ENCODE data around the gene PTK6.

PTK6 gene

GRCh38 chr20:63538204-63539091, 1.3 kb upstream of the PTK6 start:
- Mint-ChIP-seq H3K4me3 (peak overlapping the region; percentile 83), H3K36me3 (ENCODE audit: low read depth) (peaks cover 4% of the 10 kb centered on the region), H3K27me3 (peaks cover 44% of the 10 kb centered on the region), H3K9me3 (no peaks in the 10 kb centered on the region), H3K4me1 (ENCODE audit: low read depth) (peaks cover 27% of the 10 kb centered on the region), H3K27ac (peak overlapping the region; percentile 94)
- intact Hi-C loops (cut with micrococcal nuclease), result loop anchor here (2.0 to 10.0 kb wide), 7 partner anchors 89 to 434 kb away; partner anchors contain the start of genes DNAJC5, GMEB2 and UCKL1

- intact Hi-C loops (cut with micrococcal nuclease), result loop anchor here (1.0 to 10.0 kb wide), 9 partner anchors 17 to 435 kb away; partner anchors contain the start of genes DNAJC5, GMEB2, PPDPF and UCKL1
- Mint-ChIP-seq H3K27ac (peak overlapping the region; percentile 94), H3K4me3 (peak overlapping the region; percentile 83), H3K27me3 (peaks cover 40% of the 10 kb centered on the region), H3K36me3 (ENCODE audit: low read depth) (peaks cover 4% of the 10 kb centered on the region), H3K9me3 (no peaks in the 10 kb centered on the region), H3K4me1 (ENCODE audit: low read depth) (peaks cover 27% of the 10 kb centered on the region)
Observed at GRCh38 chr20:63537525-63538203, 488 bp upstream of the PTK6 start.

GRCh38 chr20:63536241-63536977, 767 bp downstream of the PTK6 start:
- peak overlapping the region; percentile 94 for H3K27ac Mint-ChIP-seq
- intact Hi-C loops (cut with micrococcal nuclease), result loop anchor here (2.0 to 10.0 kb wide), 6 partner anchors 16 to 436 kb away; partner anchors contain the start of genes DNAJC5, GMEB2, PPDPF and UCKL1

GRCh38 chr20:63534831-63535651, 2.1 kb downstream of the PTK6 start:
- no peaks in the 10 kb centered on the region for H3K9me3 Mint-ChIP-seq
- no peak overlapping the region for H3K4me3 Mint-ChIP-seq
- intact Hi-C loops (cut with micrococcal nuclease), result loop anchor here (5.0 to 10.0 kb wide), 5 partner anchors 92 to 437 kb away; partner anchors contain the start of genes DNAJC5, GMEB2 and UCKL1
- H3K4me1 Mint-ChIP-seq (ENCODE audit: low read depth), result peaks cover 27% of the 10 kb centered on the region
- H3K27ac Mint-ChIP-seq, result peak overlapping the region; percentile 26
- peaks cover 28% of the 10 kb centered on the region for H3K27me3 Mint-ChIP-seq
- peaks cover 11% of the 10 kb centered on the region for H3K36me3 Mint-ChIP-seq (ENCODE audit: low read depth)

More at GRCh38 chr20:63536241-63536977, 767 bp downstream of the PTK6 start:
- Mint-ChIP-seq H3K4me3 (peak overlapping the region; percentile 83), H3K36me3 (ENCODE audit: low read depth) (peaks cover 11% of the 10 kb centered on the region), H3K4me1 (ENCODE audit: low read depth) (peaks cover 27% of the 10 kb centered on the region), H3K27me3 (peaks cover 32% of the 10 kb centered on the region), H3K9me3 (no peaks in the 10 kb centered on the region)

- Mint-ChIP-seq H3K4me1 (ENCODE audit: low read depth) (peaks cover 27% of the 10 kb centered on the region), H3K4me3 (no peak overlapping the region), H3K36me3 (ENCODE audit: low read depth) (peaks cover 11% of the 10 kb centered on the region), H3K27ac (no peak overlapping the region), H3K9me3 (no peaks in the 10 kb centered on the region), H3K27me3 (peaks cover 27% of the 10 kb centered on the region)
- intact Hi-C loops (cut with micrococcal nuclease), result loop anchor here (10.0 kb wide), 1 partner anchor 320 kb away; no protein-coding TSS in a partner anchor
Observed at GRCh38 chr20:63534427-63534830, 2.7 kb downstream of the PTK6 start.

GRCh38 chr20:63533871-63534393, 3.2 kb downstream of the PTK6 start:
- intact Hi-C loops (cut with micrococcal nuclease), result loop anchor here (10.0 kb wide), 1 partner anchor 321 kb away; no protein-coding TSS in a partner anchor
- H3K27me3 Mint-ChIP-seq, result peaks cover 24% of the 10 kb centered on the region
- H3K36me3 Mint-ChIP-seq (ENCODE audit: low read depth), result peaks cover 15% of the 10 kb centered on the region
- H3K4me3 Mint-ChIP-seq, result no peak overlapping the region
- no peaks in the 10 kb centered on the region for H3K9me3 Mint-ChIP-seq
- H3K27ac Mint-ChIP-seq, result no peak overlapping the region
- peaks cover 27% of the 10 kb centered on the region for H3K4me1 Mint-ChIP-seq (ENCODE audit: low read depth)

GRCh38 chr20:63533388-63533787, 3.8 kb downstream of the PTK6 start:
- H3K9me3 Mint-ChIP-seq, result no peaks in the 10 kb centered on the region
- peaks cover 19% of the 10 kb centered on the region for H3K36me3 Mint-ChIP-seq (ENCODE audit: low read depth)
- H3K4me3 Mint-ChIP-seq, result no peak overlapping the region
- H3K27ac Mint-ChIP-seq, result no peak overlapping the region
- H3K4me1 Mint-ChIP-seq (ENCODE audit: low read depth), result peaks cover 27% of the 10 kb centered on the region
- intact Hi-C loops (cut with micrococcal nuclease), result loop anchor here (10.0 kb wide), 1 partner anchor 321 kb away; no protein-coding TSS in a partner anchor
- peaks cover 28% of the 10 kb centered on the region for H3K27me3 Mint-ChIP-seq

GRCh38 chr20:63532449-63532971, 4.7 kb downstream of the PTK6 start:
- no peaks in the 10 kb centered on the region for H3K9me3 Mint-ChIP-seq
- H3K36me3 Mint-ChIP-seq (ENCODE audit: low read depth), result peaks cover 19% of the 10 kb centered on the region
- peaks cover 28% of the 10 kb centered on the region for H3K27me3 Mint-ChIP-seq
- H3K4me1 Mint-ChIP-seq (ENCODE audit: low read depth), result peaks cover 20% of the 10 kb centered on the region
- no peak overlapping the region for H3K27ac Mint-ChIP-seq
- no peak overlapping the region for H3K4me3 Mint-ChIP-seq
- intact Hi-C loops (cut with micrococcal nuclease), result loop anchor here (10.0 kb wide), 1 partner anchor 322 kb away; no protein-coding TSS in a partner anchor

- intact Hi-C loops (cut with micrococcal nuclease), result loop anchor here (10.0 kb wide), 1 partner anchor 323 kb away; no protein-coding TSS in a partner anchor
- Mint-ChIP-seq H3K27ac (no peak overlapping the region), H3K9me3 (no peaks in the 10 kb centered on the region), H3K36me3 (ENCODE audit: low read depth) (peaks cover 24% of the 10 kb centered on the region), H3K27me3 (peaks cover 32% of the 10 kb centered on the region), H3K4me3 (no peak overlapping the region), H3K4me1 (ENCODE audit: low read depth) (peaks cover 14% of the 10 kb centered on the region)
Observed at GRCh38 chr20:63531686-63532448, 5.3 kb downstream of the PTK6 start.

- no peak overlapping the region for H3K27ac Mint-ChIP-seq
- peaks cover 9% of the 10 kb centered on the region for H3K4me1 Mint-ChIP-seq (ENCODE audit: low read depth)
- peaks cover 26% of the 10 kb centered on the region for H3K36me3 Mint-ChIP-seq (ENCODE audit: low read depth)
- H3K4me3 Mint-ChIP-seq, result no peak overlapping the region
- H3K27me3 Mint-ChIP-seq, result peaks cover 29% of the 10 kb centered on the region
- H3K9me3 Mint-ChIP-seq, result no peaks in the 10 kb centered on the region
- intact Hi-C loops (cut with micrococcal nuclease), result loop anchor here (10.0 kb wide), 1 partner anchor 324 kb away; no protein-coding TSS in a partner anchor
Observed at GRCh38 chr20:63530788-63531160, 6.4 kb downstream of the PTK6 start.

GRCh38 chr20:63529861-63530787, 7.1 kb downstream of the PTK6 start:
- Mint-ChIP-seq H3K9me3 (no peaks in the 10 kb centered on the region), H3K4me3 (no peak overlapping the region), H3K36me3 (ENCODE audit: low read depth) (peaks cover 23% of the 10 kb centered on the region), H3K27ac (no peak overlapping the region), H3K4me1 (ENCODE audit: low read depth) (peaks cover 9% of the 10 kb centered on the region), H3K27me3 (peaks cover 26% of the 10 kb centered on the region)
- intact Hi-C loops (cut with micrococcal nuclease), result loop anchor here (10.0 kb wide), 1 partner anchor 325 kb away; no protein-coding TSS in a partner anchor
